Caco-2 (cell line): ENCODE data around the gene FLACC1. TPM values are rescaled to one million over a fixed set of nuclear protein-coding genes. Genes with fewer than 3 reads are reported as not detected.

Source experiments
- BruUV-seq: library from RNA; stranded (reverse); fragments of 400-500 nt; replicated peaks from 2 replicates; lab custom pipeline; 2021; lab: Mats Ljungman, UMichigan
- CTCF ChIA-PET: fragments of 300-600 bp; sonication (Branson Sonifier 250); formaldehyde crosslinking; loops from one replicate; lab custom pipeline; 2022; ENCODE audit warnings: antibody characterized with exemption; lab: Charles Lee
- POLR2A ChIA-PET: fragments of 300-600 bp; sonication (Branson Sonifier 250); formaldehyde crosslinking; loops from one replicate; lab custom pipeline; 2022; ENCODE audit warnings: antibody characterized with exemption; lab: Charles Lee
- DNase-seq, 2 experiments: peaks; one replicate each; pipeline versions ENCODE4 v3.0.0 to v3.0.0-alpha.2; 2020 to 2022
- H3K27me3 ChIP-seq: replicated peaks from 2 replicates; pipeline ENCODE4 v1.6.0; 2011; ENCODE audit warnings: low read length; ENCODE audit not compliant: control insufficient read depth, insufficient read depth
- H3K36me3 ChIP-seq: 2 replicates; pipeline ENCODE4 v1.5.1; 2011; ENCODE audit warnings: low read length; ENCODE audit not compliant: control insufficient read depth, insufficient read depth
- H3K4me1 ChIP-seq: fragments of 250-450 bp; sonication (Bioruptor Pico); 2 replicates; pipeline ENCODE4 v1.5.1; 2020; ENCODE audit warnings: mild to moderate bottlenecking
- H3K4me3 ChIP-seq: 2 replicates; pipeline ENCODE4 v1.5.1; 2011; ENCODE audit warnings: low read depth, mild to moderate bottlenecking, control low read depth, low read length
- H3K9me3 ChIP-seq: fragments of 250-450 bp; sonication (Bioruptor Pico); 2 replicates; pipeline ENCODE4 v1.5.1; 2020; ENCODE audit warnings: mild to moderate bottlenecking, moderate library complexity
- H3K27ac Mint-ChIP-seq: one replicate; pipeline ENCODE4 v1.8.0; 2022; ENCODE audit warnings: mixed read lengths; ENCODE audit not compliant: unreplicated experiment
- H3K27me3 Mint-ChIP-seq: one replicate; pipeline ENCODE4 v1.8.0; 2022; ENCODE audit warnings: mixed read lengths; ENCODE audit not compliant: insufficient read depth, unreplicated experiment
- H3K36me3 Mint-ChIP-seq: one replicate; pipeline ENCODE4 v1.8.0; 2022; ENCODE audit warnings: mild to moderate bottlenecking, mixed read lengths; ENCODE audit not compliant: insufficient read depth, unreplicated experiment
- H3K4me1 Mint-ChIP-seq: one replicate; pipeline ENCODE4 v1.8.0; 2022; ENCODE audit warnings: low read depth, mixed read lengths; ENCODE audit not compliant: unreplicated experiment
- H3K4me3 Mint-ChIP-seq: one replicate; pipeline ENCODE4 v1.8.0; 2022; ENCODE audit warnings: mild to moderate bottlenecking, moderate library complexity, mixed read lengths; ENCODE audit not compliant: unreplicated experiment
- H3K9me3 Mint-ChIP-seq: one replicate; pipeline ENCODE4 v1.8.0; 2022; ENCODE audit warnings: mixed read lengths; ENCODE audit not compliant: unreplicated experiment
- intact Hi-C: fragments of 100-400 bp; cut with micrococcal nuclease; formaldehyde crosslinking; loops from one replicate; pipeline ENCODE4 v1.10.0; 2022; ENCODE audit not compliant: unreplicated experiment
- total RNA-seq: library from RNA; stranded (reverse); gene quantifications from 2 replicates; pipeline ENCODE4 v1.2.3, GENCODE V29; 2022
- TF ChIP-seq, protein P1 (sequence below), 2 experiments: fragments of 200-600 bp in 1 of 2; IDR thresholded peaks; 1 replicate in 1 of 2; 2 replicates in 1 of 2; pipeline versions ENCODE4 v1.5.1 to v1.8.0; 2011 to 2022; ENCODE audit warnings: antibody characterized with exemption in 1 of 2, control low read depth in 1 of 2, inconsistent platforms in 1 of 2, low read depth in 1 of 2, low read length in 1 of 2, mild to moderate bottlenecking in 1 of 2, moderate library complexity in 1 of 2; ENCODE audit not compliant: insufficient read depth in 1 of 2, severe bottlenecking in 1 of 2, unreplicated experiment in 1 of 2

FLACC1 gene
- total RNA-seq, 1 experiment from 2014 or later = 0.86 TPM

DNA sequence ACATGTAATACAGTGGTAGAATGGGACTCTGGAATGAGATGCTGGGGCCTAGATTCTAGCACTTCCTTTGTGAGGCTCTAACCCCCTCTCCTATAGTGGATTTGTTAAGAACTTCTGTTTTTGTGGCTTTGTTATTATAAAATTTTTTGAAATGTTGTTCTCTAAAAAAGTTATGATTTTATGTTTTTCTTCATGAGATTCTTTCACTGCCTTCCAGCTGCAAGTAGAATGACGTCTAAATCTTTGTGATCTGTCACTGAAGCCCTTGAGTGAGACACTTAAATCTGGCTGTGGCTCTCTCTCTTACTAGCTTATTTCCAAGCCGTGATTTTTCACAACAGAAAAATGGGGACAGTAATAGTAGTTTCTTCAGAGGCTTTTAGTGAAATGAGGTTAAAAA lies 95.2 kb downstream of the FLACC1 start:
- Histone ChIP-seq H3K9me3 (no peaks in the 10 kb centered on the region), H3K36me3 (no peaks in the 10 kb centered on the region), H3K4me3 (no peak overlapping the region), H3K27me3 (no peaks in the 10 kb centered on the region), H3K4me1 (peaks cover 8% of the 10 kb centered on the region)
- H3K27me3 Mint-ChIP-seq = no peaks in the 10 kb centered on the region
- TF ChIP-seq, protein P1, sequence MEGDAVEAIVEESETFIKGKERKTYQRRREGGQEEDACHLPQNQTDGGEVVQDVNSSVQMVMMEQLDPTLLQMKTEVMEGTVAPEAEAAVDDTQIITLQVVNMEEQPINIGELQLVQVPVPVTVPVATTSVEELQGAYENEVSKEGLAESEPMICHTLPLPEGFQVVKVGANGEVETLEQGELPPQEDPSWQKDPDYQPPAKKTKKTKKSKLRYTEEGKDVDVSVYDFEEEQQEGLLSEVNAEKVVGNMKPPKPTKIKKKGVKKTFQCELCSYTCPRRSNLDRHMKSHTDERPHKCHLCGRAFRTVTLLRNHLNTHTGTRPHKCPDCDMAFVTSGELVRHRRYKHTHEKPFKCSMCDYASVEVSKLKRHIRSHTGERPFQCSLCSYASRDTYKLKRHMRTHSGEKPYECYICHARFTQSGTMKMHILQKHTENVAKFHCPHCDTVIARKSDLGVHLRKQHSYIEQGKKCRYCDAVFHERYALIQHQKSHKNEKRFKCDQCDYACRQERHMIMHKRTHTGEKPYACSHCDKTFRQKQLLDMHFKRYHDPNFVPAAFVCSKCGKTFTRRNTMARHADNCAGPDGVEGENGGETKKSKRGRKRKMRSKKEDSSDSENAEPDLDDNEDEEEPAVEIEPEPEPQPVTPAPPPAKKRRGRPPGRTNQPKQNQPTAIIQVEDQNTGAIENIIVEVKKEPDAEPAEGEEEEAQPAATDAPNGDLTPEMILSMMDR (IDR thresholded peaks at IDR 0.05; ENCODE audit: insufficient read depth in 1 of 2, low read depth in 1 of 2, low read length in 1 of 2, severe bottlenecking in 1 of 2, unreplicated experiment in 1 of 2) = no peak
- no TSS peak for BruUV-seq
- H3K36me3 Mint-ChIP-seq = peaks cover 14% of the 10 kb centered on the region
- ChIA-PET POLR2A (no interaction called here), CTCF (no interaction called here)
- H3K9me3 Mint-ChIP-seq = no peaks in the 10 kb centered on the region
- no peak for DNase-seq
- no peak overlapping the region for H3K27ac Mint-ChIP-seq
- intact Hi-C loops = no loop called here
- H3K4me1 Mint-ChIP-seq = peaks cover 8% of the 10 kb centered on the region
- H3K4me3 Mint-ChIP-seq = no peak overlapping the region

DNA sequence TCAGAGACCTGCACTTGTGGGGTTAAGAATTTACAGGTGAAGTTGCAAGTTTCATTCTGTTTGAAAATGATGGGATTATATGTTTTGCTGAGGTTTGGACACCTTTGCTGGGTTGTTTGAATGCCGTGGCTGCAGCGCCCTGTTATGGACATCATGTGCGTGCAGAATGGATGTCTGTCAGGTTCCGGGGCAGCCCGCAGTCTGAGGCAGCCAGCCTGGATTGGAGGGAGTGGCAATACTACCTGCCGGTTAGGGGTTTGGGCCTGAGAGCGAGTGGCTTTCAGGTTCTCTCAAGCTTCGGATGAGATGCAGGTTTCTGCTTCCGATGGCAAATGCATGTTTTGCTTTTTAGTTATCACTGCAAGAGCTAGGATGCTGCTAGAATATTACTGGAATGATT lies 95.7 kb downstream of the FLACC1 start:
- CTCF ChIA-PET = interaction anchor here (0.7 kb wide), 1 partner anchor 15 kb away, joined by 6 read pairs; no protein-coding TSS in a partner anchor
- peaks cover 8% of the 10 kb centered on the region for H3K4me1 Mint-ChIP-seq
- no peak overlapping the region for H3K4me3 Mint-ChIP-seq
- DNase-seq = no peak
- no peaks in the 10 kb centered on the region for H3K36me3 ChIP-seq
- H3K9me3 Mint-ChIP-seq = no peaks in the 10 kb centered on the region
- no TSS peak for BruUV-seq
- intact Hi-C loops = no loop called here
- no peak overlapping the region for H3K27ac Mint-ChIP-seq
- no peaks in the 10 kb centered on the region for H3K27me3 ChIP-seq
- H3K36me3 Mint-ChIP-seq = peaks cover 12% of the 10 kb centered on the region
- H3K4me3 ChIP-seq = no peak overlapping the region
- H3K27me3 Mint-ChIP-seq = no peaks in the 10 kb centered on the region
- H3K9me3 ChIP-seq = no peaks in the 10 kb centered on the region
- POLR2A ChIA-PET = no interaction called here
- H3K4me1 ChIP-seq = peaks cover 8% of the 10 kb centered on the region
- TF ChIP-seq, protein P1 (IDR thresholded peaks at IDR 0.05; ENCODE audit: insufficient read depth in 1 of 2, low read depth in 1 of 2, low read length in 1 of 2, severe bottlenecking in 1 of 2, unreplicated experiment in 1 of 2) = no peak

DNA sequence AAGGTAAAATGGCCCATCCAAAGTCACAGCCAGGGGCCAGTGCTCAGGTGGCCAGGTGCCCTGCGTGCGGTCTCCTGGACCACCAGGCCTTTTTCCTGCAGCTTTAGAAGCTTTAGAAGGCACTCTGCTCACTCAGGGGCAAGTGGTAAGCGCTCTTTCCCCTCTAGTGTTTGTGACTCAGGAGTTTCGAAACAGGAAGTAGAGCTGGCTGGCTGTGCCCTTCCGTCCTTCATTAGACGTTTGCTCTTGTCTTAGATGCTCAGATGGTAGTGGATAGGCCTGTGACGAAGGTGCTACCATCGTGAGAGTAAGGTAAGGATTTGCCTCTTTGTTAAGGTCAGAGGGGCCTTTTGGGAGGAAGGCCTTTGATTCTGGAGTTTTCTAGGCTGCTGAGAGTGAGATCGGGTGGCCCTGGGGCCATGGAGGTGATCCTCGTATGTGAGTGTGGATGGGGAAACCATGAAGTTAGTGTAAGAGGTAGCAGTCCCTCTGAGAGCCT lies 96.8 kb downstream of the FLACC1 start, which contains the start of gene CASP8:
Gene CASP8, plus strand, starts transcription at position 235 of the 499 bp plus-strand sequence. CDS start 5,951 bp downstream, outside the sequence.
- H3K27me3 ChIP-seq = no peaks in the 10 kb centered on the region
- peaks cover 9% of the 10 kb centered on the region for H3K36me3 Mint-ChIP-seq
- H3K36me3 ChIP-seq = no peaks in the 10 kb centered on the region
- peaks cover 8% of the 10 kb centered on the region for H3K4me1 ChIP-seq
- no TSS peak for BruUV-seq
- peak within 1 kb of the TSS; percentile 45 for H3K27ac Mint-ChIP-seq
- TF ChIP-seq, protein P1 (IDR thresholded peaks at IDR 0.05; ENCODE audit: insufficient read depth in 1 of 2, low read depth in 1 of 2, low read length in 1 of 2, severe bottlenecking in 1 of 2, unreplicated experiment in 1 of 2) = no peak
- H3K27me3 Mint-ChIP-seq = no peaks in the 10 kb centered on the region
- intact Hi-C loops = no loop called here
- peak within 1 kb of the TSS; percentile 88 for H3K4me3 Mint-ChIP-seq
- H3K9me3 Mint-ChIP-seq = no peaks in the 10 kb centered on the region
- ChIA-PET POLR2A (interaction anchor here (0.6 kb wide), 1 partner anchor 77 kb away, joined by 4 read pairs; no protein-coding TSS in a partner anchor), CTCF (interaction anchor here (0.6 kb wide), 1 partner anchor 15 kb away, joined by 3 read pairs; no protein-coding TSS in a partner anchor)
- H3K4me1 Mint-ChIP-seq = peaks cover 8% of the 10 kb centered on the region
- H3K4me3 ChIP-seq = peak within 1 kb of the TSS; percentile 44; the same call in 1 of the 2 replicates
- no peak for DNase-seq
- H3K9me3 ChIP-seq = no peaks in the 10 kb centered on the region
